GM13976 (cell line): ENCODE results near the gene UNC5C.

Source experiments
- DNase-seq: peaks from one replicate; pipeline ENCODE4 v3.0.0; 2012; ENCODE audit warnings: low spot score
- CTCF ChIP-seq: IDR thresholded peaks from 2 replicates; pipeline ENCODE4 v1.5.1; 2012; ENCODE audit warnings: borderline replicate concordance, mild to moderate bottlenecking; ENCODE audit not compliant: insufficient read depth; ENCODE audit errors: extremely low read depth, missing control alignments, control extremely low read depth
- in situ Hi-C: fragments of 300-500 bp; cut with MboI; formaldehyde crosslinking; loops from one replicate; pipeline ENCODE4 v1.12.0; 2022; ENCODE audit warnings: low sequenced_read_pairs, mixed read lengths, inconsistent platforms; ENCODE audit not compliant: unreplicated experiment

The UNC5C gene

GRCh38 chr4:95515589-95515988, 33.2 kb downstream of the UNC5C start:
- in situ Hi-C loops: no loop called here
- no peak for TF ChIP-seq CTCF
- no peak for DNase-seq

DNA sequence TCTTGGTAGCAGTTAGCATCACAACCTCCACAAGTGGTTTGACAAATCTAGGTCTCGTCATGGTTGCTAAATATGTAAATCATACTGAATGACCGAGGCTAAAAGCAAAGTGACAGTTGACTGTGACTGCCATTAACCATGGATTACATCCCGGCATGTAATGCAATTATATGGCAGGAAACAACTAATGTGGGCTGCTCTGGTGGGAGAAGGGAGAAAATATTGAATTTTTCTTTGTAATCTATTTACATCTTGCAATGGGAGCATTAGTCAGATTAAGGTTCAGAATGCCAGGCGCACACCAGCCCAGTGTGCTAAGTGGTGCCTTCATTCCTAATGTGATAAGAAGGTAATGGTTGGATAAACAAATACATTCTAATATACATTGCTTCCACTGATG, 35.8 kb downstream of the UNC5C start:
- in situ Hi-C loops: no loop called here
- no peak for DNase-seq
- no peak for TF ChIP-seq CTCF

- TF ChIP-seq CTCF: no peak
- in situ Hi-C loops: no loop called here
- no peak for DNase-seq
These were observed 37.3 kb downstream of the UNC5C start for GRCh38 chr4:95511477-95511876.

- no peak for TF ChIP-seq CTCF
- in situ Hi-C loops: no loop called here
- no peak for DNase-seq
These were observed 37.9 kb downstream of the UNC5C start for GRCh38 chr4:95510877-95511276.

- TF ChIP-seq CTCF: peak; percentile 28
- no peak for DNase-seq
- in situ Hi-C loops: no loop called here
These were observed 38.6 kb downstream of the UNC5C start for GRCh38 chr4:95510145-95510544.

DNA sequence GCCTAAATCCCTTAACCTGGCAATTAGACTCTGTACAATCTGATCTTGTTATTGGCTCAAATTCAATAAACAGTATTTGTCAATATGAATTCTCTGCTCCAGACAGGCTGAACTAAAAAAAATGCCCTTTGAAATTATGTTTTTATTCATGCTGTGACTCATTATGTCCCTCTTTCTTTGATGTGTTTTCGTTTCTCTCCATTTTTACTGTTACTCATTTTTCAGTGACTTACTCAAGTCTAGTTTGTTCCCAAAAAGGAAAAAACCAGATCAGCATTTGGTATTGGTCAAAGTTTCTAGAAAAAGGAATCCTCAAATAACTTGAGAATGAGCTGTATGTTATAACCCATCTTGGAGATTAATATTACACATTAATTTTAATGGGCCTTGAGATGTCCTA, 40.4 kb downstream of the UNC5C start:
- in situ Hi-C loops: no loop called here
- TF ChIP-seq CTCF: no peak
- no peak for DNase-seq

- no peak for DNase-seq
- no peak for TF ChIP-seq CTCF
- in situ Hi-C loops: no loop called here
These were observed 41.2 kb downstream of the UNC5C start for GRCh38 chr4:95507561-95507960.
